ENCODE data around the gene CCL8.

CCL8 gene

DNA sequence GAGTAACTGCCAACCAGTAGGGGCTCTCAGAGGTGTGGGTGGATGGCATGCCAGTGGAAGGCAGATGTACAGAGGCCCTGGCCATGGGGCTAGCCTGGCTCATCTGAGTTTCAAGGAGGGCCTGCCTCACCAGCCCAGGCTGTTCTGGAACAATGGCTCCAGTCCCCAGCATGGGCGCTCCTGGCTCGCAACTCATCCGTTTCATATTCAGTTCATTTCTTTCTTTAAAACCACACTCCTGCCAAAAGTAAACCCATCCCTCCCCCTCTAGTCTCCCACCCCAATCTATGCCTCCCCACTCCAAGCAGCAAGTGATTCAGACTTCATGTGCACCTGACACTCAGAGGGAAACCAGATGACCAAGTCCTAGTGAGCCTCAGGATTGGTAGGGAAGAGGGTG lies 39.4 kb downstream of the CCL8 start:
- no peak overlapping the region for H3K27ac ChIP-seq
- TF ChIP-seq, protein P1, sequence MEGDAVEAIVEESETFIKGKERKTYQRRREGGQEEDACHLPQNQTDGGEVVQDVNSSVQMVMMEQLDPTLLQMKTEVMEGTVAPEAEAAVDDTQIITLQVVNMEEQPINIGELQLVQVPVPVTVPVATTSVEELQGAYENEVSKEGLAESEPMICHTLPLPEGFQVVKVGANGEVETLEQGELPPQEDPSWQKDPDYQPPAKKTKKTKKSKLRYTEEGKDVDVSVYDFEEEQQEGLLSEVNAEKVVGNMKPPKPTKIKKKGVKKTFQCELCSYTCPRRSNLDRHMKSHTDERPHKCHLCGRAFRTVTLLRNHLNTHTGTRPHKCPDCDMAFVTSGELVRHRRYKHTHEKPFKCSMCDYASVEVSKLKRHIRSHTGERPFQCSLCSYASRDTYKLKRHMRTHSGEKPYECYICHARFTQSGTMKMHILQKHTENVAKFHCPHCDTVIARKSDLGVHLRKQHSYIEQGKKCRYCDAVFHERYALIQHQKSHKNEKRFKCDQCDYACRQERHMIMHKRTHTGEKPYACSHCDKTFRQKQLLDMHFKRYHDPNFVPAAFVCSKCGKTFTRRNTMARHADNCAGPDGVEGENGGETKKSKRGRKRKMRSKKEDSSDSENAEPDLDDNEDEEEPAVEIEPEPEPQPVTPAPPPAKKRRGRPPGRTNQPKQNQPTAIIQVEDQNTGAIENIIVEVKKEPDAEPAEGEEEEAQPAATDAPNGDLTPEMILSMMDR (conservative IDR thresholded peaks at IDR 0.05) = no peak

DNA sequence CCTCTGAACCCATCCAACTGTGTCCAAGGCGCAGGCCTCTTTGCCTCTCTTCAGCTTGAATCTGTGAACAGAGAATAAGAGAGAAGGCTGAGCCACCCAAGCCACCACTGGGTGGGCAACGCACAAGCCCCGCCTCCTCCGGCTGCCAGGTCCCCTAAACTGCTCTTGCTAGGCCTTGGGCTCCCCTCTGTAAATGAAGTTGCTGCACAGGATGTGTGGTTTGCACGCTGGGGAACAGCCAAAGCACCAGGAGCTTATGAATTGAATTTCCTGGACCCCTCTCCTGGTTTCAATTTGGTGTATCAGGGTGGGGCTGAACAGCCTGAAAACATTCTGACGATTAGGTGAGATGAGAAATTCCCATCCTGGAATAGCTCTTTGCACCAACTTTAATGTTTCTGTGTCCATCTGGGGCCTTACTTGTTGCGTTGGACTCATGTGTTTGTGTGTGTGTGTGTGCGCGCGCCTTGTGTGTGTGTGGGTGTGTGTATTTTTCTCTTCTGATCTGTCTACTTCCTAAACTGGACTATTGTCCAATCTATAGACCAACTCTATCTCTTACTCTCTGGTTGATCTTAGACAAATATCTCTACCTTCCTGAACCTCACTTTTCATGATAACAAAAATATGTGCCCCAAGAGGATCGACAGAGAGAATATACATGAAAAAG lies 41.5 kb downstream of the CCL8 start:
- H3K27ac ChIP-seq = no peak overlapping the region
- TF ChIP-seq, protein P1 (conservative IDR thresholded peaks at IDR 0.05) = no peak

DNA sequence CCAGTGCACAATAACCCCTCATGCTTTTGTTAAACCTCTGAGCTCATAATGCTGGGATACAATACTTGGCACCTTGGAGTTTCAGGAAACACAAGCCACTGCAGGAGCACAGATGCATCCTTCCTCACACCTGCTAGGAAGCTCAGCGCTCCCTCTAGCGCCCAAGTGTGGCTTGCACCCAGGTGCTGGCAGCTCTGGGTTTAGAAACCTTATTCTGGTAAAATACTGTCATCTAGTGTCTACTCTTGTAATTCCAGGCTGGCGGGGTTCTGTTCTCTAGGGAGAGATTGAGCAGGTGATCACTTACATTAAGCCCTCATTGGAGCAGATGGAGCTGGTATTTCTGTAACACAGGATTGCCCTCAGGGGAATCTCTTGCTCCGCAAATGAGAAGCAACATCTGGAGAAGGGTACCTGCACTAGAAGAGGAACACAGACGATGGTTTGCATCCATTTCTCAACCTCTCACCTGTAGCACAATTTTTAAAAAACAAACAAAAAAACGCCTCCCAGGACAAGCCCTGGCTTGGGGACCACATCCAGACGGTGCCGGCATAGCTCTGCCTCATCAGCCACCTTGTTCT lies 42.3 kb downstream of the CCL8 start:
- no peak overlapping the region for H3K27ac ChIP-seq
- TF ChIP-seq, protein P1 (conservative IDR thresholded peaks at IDR 0.05) = peak; percentile 100

DNA sequence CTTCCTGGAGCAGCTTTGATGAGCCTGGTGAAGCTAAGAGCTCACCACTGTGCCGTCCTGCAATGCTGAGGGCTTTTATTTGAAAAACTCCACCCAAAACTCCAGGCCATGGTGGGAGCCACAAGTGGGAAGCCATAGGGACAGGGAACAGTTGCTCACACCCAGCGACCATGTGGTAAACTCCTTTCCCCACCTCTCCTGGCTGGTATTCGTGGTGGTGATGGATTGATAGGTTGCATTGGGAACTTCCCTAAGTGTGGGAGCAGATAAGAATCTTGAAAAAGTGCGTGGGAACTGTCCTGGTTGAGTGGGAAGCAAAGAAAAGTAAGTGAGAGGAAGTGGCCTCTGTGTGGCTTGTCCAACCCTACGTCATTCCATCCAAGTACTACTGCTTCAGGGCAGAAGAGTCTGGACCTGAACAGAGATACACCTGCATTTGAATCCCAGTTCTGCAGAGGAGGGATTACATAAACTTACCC lies 44.0 kb downstream of the CCL8 start, which contains the start of gene CCL1:
Gene CCL1 (minus strand): TSS at position 51 of the 479 bp plus-strand sequence. CDS start 72 bp downstream, outside the sequence.
- no peak within 1 kb of the TSS for H3K27ac ChIP-seq
- TF ChIP-seq, protein P1 (conservative IDR thresholded peaks at IDR 0.05) = no peak

DNA sequence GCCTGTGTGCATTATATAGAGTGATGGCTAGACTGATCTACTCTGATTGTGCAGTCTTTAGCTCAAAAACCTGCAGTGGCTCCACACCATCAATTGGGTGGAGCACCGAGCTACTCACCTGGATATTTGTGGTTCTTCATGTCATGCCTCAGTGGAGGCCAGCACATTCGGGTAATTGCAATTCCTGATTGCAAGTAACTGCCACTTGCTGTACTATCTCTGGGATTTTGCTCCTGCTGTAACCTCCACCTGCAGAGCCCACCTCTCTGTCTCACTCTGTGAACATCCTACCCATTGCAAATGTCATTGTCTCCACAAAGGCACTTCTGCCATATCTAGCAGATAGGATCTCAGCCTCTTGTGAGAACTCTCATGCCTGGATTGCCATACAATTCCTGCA lies 45.5 kb downstream of the CCL8 start:
- TF ChIP-seq, protein P1 (conservative IDR thresholded peaks at IDR 0.05) = no peak
- H3K27ac ChIP-seq = no peak overlapping the region

DNA sequence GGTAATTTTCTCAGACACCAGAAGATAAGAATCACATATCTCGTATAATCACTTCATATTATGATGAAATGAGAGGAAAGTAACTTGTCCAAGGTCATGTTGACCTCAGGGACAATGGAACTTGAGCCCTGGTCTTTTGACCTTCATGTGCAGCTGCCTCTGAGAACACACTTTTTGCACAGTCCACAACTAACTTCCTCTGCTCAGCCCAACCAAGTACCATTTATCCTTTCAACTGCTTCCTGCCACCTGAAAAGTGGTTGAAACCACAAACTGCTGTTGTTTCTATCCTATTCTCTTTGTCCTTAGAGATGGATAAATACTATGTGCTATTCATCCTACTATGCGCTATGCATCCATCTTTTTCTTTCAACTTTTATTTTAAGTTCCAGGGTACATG lies 46.1 kb downstream of the CCL8 start:
- H3K27ac ChIP-seq = no peak overlapping the region
- TF ChIP-seq, protein P1 (conservative IDR thresholded peaks at IDR 0.05) = no peak

DNA sequence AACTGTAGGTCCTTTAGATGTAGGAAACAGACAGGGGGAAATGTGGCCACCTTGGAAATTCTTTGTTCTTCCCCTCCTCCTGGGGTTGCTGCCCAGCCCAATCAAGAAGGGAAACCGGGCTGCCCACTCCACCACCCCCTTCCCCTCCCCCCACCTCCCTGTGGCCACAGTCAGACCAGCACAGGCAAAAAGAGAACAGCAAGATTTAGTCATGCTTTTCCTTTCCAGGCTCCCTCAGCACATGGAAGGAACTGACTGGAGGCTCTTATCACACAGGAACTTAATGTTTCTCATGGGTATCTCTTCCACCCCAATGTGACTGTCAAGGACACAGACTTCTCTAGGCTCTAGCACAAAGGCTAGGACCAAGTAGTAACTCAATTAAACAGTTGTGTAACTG lies 46.8 kb downstream of the CCL8 start:
- TF ChIP-seq, protein P1 (conservative IDR thresholded peaks at IDR 0.05) = no peak

More for the DNA sequence above, 46.8 kb downstream of the CCL8 start:
- H3K27ac ChIP-seq = no peak overlapping the region

Data from VCaP (cell line).